ENCODE results near the gene ATP11B. TPM values are rescaled to one million over a fixed set of nuclear protein-coding genes. Genes with fewer than 3 reads are reported as not detected.

Gene ATP11B
- total and polyA plus RNA-seq, 9 of the 15 experiments (the other 6 are each of a cell fraction or from before 2014, with no cell fraction given): 11.9 to 68.7 (median 41.8) TPM

- FAIRE-seq (no peak), DNase-seq (ENCODE audit: extremely low read depth in 1 of 4, low spot score in 3 of 4) (no peak), ATAC-seq (no peak)
- BruUV-seq (replicated peaks): no TSS peak
- H3K4me2 ChIP-seq (ENCODE audit: insufficient read depth, low read length): no peak overlapping the region
- in situ Hi-C loops (cut with MboI) (no loop called here), intact Hi-C loops (cut with micrococcal nuclease) (no loop called here)
- no peak overlapping the region; the same call in 2 of the 3 replicates for H3K27ac ChIP-seq (ENCODE audit: extremely low read depth, low read depth, low read length)
- H3K36me3 ChIP-seq (ENCODE audit: control insufficient read depth, insufficient read depth, low read length): peaks cover 44% of the 10 kb centered on the region
- no peak overlapping the region for H2AFZ ChIP-seq (ENCODE audit: low read depth, low read length)
- no peaks in the 10 kb centered on the region for H3K27me3 ChIP-seq (ENCODE audit: control insufficient read depth in 2 of 2, insufficient read depth in 2 of 2, low read length in 2 of 2)
- ChIA-PET CTCF (ENCODE audit: low intra/inter-chr PET ratio) (no interaction called here), POLR2A (no interaction called here)
- no peaks in the 10 kb centered on the region for H3K9me1 ChIP-seq (ENCODE audit: control insufficient read depth, insufficient read depth, low read length)
- H3K79me2 ChIP-seq (ENCODE audit: control insufficient read depth, insufficient read depth, low read length): no peaks in the 10 kb centered on the region
- H4K20me1 ChIP-seq (replicated peaks; ENCODE audit: control insufficient read depth, insufficient read depth, low read length): no peaks in the 10 kb centered on the region
- peaks cover 0 to 3% of the 10 kb centered on the region in 2 experiments; a peak in 3 of 5 replicates for H3K4me1 ChIP-seq (replicated peaks in 1 of 2; ENCODE audit: control insufficient read depth in 2 of 2, insufficient read depth in 2 of 2, low read length in 2 of 2)
- H3K9ac ChIP-seq (ENCODE audit: insufficient read depth in 1 of 2, low read depth in 2 of 2, low read length in 2 of 2): no peak overlapping the region; a peak in 1 of 4 replicates
- H3K4me3 ChIP-seq: no peak overlapping the region
- no peaks in the 10 kb centered on the region for H3K9me3 ChIP-seq (replicated peaks; ENCODE audit: control insufficient read depth, insufficient read depth, low read depth, low read length)
- 80% methylated on average over 2 of the region's 2 CpGs for WGBS (ENCODE audit: insufficient coverage, low coverage, missing lambda C conversion rate)
- TF ChIP-seq ZFP36 (IDR thresholded peaks at IDR 0.05; ENCODE audit: low read depth, low read length, partially characterized antibody): no peak
- no peak for TF ChIP-seq THAP12 (CRISPR knock-in tag; IDR thresholded peaks at IDR 0.05)
- no peak for TF ChIP-seq SRF (CRISPR knock-in tag; IDR thresholded peaks at IDR 0.05)
- TF ChIP-seq MAFK (IDR thresholded peaks at IDR 0.05; ENCODE audit: low read length): no peak
- TF ChIP-seq NBN (IDR thresholded peaks at IDR 0.05; ENCODE audit: low read depth): no peak
- no peak for TF ChIP-seq MCM2 (IDR thresholded peaks at IDR 0.05; ENCODE audit: low read depth)
- TF ChIP-seq ZBTB26 (CRISPR knock-in tag; IDR thresholded peaks at IDR 0.05): no peak
- no peak for TF ChIP-seq PHB2 (IDR thresholded peaks at IDR 0.05; ENCODE audit: low read depth)
- TF ChIP-seq BHLHE40 (IDR thresholded peaks at IDR 0.05; ENCODE audit: low read length): no peak
- TF ChIP-seq FOXK2 (conservative IDR thresholded peaks at IDR 0.05 in 1 of 2, IDR thresholded peaks at IDR 0.05 in 1 of 2; ENCODE audit: low read depth in 2 of 2): no peak
- TF ChIP-seq ZNF780A (CRISPR knock-in tag; IDR thresholded peaks at IDR 0.05): no peak
- TF ChIP-seq AFF1 (IDR thresholded peaks at IDR 0.05; ENCODE audit: low read depth in 1 of 2, partially characterized antibody in 2 of 2): no peak
- TF ChIP-seq ZNF668 (CRISPR knock-in tag; IDR thresholded peaks at IDR 0.05): no peak
These were observed 103.2 kb downstream of the ATP11B start for GRCh38 chr3:182896553-182896952.
